Activated T-cell treated with anti-CD3 and anti-CD28 coated beads, Interleukin-2, amount 50 U/mL, for 1 hour (primary cell): ENCODE measurements around the gene TNRC6C.
"Not testable (repeated sequence)": the region's sequence is repeated elsewhere in the genome, so short reads cannot be mapped to it uniquely, and the experiment has no call there.

ENCODE experiments used
- DNase-seq: peaks from one replicate; pipeline ENCODE4 v3.0.0-alpha.2; 2020

The TNRC6C gene

DNA sequence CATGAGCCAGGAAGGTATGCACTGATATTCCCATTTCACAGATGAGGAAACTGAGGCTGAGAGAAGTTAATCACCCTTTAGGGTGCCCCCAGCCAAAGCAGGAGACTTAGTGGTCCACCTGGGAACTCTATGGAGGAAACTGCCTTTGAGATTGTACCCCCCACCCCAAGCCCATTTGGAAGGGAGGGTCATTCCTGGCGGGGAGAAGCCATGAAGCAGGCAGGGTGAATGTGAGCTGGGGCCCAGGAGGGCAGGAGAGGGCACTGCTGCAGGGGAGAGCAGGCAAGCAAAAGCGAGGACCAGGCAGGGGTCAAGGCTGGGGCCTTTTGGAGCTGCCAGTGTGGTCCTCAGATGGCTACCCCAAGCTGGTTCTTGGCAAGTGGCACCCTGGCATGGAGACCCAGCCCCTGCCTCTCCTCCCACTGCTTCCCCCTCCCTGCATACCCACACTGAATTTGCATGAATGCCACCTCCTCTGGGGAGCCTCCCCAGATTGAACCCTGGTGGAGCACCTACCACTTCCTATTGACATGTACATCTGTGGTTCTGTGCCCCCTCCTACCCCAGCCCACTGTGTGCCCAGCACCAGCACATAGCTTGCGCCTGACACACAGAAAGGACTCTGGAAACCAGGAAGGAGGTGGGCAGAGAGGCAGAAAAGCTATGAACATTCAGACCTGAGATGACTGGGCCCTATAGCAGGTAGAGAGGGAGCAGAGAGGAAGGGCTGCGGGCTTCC lies 171.0 kb downstream of the TNRC6C start:
- DNase-seq: peak; percentile 56

DNA sequence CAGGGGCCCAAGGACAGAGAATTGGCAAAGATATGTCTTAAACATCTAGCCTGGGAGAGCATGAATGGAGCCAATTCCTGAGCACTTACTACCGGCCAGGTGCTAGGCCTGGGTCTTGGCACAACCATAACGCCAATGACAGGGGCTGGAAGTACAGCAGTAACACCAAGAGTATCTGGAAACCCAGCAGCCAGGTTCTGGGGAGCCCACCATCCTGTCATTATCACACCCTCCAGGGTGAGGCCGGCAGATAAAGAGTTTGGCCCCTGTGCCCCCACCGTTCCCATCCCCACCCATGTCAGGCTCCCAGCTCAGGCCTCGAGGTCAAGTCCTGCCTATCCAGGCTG lies 171.6 kb downstream of the TNRC6C start:
- DNase-seq: no peak

DNA sequence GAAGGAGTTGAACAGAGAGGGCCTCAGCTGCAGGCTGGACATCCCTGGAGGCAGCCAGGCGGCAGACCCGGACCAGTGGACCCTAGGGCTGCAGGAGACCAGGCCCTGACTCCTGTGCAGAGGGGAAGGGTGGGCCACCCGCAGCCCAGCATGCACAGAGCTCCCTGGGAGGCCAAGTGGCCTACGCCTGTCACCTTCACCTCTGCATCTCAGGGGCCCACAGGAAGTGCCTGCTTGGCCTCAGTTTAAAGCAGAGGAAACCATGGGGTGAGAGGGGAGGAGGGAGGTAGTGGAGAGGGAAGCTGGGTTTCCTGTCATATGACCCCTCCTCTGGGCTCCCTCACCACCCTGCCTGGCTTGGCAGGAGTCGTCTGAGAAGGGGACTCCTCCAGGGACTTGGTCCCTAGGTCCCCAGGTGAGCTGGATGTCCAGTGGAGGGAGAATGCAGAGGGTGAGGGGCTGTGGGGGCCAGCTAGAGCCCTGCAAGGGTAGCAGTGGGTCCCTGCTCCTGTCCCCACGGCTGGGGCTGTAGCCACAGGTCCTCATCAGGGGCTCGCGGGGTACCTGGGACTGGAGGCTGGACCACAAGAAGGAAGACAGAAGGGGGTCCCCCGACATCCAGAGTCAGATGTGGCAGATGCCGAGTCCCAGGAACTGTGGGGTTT lies 172.1 kb downstream of the TNRC6C start, which contains the start of gene TMC8:
TMC8 (plus strand) TSS at position 335 of the 665 bp plus-strand sequence. CDS start 818 bp downstream, outside the sequence.
- DNase-seq: peak; percentile 68

DNA sequence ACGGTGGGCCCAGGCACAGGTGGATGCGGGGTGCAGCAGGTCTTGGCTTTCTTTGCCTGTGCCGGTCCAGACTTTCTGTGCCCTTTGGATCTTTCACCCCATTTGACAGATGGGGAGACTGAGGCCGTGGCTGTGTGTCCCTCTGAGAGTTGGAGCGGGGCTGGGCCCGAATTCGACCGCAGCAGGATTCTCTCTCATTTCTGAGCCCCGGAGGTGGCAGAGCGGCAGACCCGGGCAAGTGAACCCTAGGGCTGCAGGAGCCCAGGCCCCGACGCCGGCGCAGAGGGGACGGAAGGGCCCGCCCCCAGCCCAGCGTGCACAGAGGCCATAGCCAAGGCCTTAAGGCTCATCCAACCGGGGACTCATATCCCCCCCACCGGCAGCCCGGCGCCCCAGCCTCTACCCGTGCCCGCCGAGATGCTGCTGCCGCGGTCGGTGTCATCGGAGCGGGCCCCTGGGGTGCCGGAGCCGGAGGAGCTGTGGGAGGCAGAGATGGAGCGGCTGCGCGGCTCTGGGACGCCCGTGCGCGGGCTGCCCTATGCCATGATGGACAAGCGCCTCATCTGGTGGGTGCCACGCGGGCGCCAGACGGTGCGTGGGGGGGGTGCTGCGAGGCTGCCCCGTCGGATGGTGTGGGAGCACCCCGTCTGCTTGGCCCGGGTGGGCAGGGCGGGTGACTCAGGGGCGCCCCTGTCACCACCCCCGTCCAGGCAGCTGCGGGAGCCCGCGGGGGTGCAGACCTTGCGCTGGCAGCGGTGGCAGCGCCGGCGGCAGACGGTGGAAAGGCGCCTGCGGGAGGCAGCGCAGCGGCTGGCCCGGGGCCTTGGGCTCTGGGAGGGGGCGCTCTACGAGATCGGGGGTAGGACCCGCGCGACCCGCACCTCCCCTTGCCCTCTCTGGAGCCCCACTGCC lies 172.9 kb downstream of the TNRC6C start:
- peak; percentile 71 for DNase-seq

DNA sequence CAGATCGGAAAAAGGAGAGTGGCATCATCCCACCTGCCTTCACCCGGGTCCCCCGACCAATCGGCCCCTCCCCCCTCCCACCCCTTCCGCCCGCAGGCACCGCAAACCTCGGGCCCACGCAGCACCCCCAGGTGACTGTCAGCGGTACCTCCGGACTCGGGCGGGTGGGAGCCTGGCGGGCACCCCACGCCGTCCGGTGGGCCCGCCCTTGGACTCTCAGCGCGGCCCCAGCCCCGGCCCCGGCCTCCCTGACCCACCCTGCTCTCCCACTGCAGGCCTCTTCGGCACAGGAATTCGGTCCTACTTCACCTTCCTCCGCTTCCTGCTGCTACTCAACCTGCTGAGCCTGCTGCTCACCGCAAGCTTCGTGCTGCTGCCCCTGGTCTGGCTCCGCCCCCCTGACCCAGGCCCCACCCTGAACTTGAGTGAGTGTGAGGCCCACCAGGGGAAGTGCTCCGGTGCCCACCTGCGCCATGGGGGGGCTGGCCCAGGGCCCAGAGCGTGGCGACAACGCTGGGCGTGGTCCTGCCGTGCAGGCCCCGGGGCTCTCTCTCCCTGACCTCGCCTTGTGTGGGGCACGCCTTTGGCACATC lies 173.7 kb downstream of the TNRC6C start:
- no peak for DNase-seq

DNA sequence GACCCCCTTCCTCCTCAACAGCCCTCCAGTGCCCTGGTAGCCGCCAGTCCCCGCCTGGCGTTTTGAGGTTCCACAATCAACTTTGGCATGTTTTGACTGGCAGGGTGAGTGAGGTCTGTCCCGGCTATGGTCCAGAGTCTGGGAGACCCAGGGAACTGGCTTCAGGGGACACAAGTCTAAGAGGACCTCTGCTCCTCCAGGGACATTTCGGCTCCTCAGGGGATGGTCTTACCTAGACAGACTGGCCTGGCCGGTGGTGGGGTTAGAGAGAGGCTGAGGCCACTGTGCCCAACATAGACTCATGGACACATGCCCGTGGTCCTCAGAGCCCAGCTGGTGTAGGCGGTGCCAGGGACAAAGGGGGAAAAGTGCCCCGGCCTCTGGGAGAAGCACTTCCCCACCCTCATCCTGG lies 174.3 kb downstream of the TNRC6C start:
- peak; percentile 58 for DNase-seq

DNA sequence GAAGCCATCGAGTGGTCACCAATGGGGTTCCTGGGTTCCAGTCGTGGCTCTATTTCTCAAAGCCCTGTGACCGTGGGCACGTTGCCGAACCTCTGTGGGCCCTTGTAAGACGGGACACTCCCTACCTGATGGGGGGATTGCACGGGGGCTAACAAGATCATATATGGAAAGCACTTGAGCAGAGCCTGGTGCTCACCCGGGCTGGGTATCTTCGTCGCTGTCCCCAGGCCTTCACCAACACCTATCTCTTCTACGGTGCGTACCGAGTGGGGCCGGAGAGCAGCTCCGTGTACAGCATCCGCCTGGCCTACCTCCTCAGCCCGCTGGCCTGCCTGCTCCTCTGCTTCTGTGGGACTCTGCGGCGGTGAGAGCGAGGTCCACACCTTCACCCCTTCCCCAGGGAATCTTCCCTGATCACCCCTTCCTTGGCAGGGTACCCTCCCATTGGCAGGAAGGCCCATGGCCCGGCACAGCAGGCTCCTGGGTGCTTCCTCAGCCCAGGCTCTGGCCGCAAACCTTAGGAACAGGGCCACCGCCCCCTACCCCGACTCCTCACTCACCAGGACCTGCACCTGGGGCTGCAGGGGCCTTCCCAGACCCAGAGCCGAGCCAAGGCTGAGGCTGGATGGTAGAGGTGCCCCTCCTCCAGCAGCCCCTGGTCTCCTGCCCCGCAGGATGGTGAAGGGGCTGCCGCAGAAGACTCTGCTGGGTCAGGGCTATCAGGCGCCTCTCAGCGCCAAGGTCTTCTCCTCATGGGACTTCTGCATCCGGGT lies 174.9 kb downstream of the TNRC6C start:
- DNase-seq: peak; percentile 52

DNA sequence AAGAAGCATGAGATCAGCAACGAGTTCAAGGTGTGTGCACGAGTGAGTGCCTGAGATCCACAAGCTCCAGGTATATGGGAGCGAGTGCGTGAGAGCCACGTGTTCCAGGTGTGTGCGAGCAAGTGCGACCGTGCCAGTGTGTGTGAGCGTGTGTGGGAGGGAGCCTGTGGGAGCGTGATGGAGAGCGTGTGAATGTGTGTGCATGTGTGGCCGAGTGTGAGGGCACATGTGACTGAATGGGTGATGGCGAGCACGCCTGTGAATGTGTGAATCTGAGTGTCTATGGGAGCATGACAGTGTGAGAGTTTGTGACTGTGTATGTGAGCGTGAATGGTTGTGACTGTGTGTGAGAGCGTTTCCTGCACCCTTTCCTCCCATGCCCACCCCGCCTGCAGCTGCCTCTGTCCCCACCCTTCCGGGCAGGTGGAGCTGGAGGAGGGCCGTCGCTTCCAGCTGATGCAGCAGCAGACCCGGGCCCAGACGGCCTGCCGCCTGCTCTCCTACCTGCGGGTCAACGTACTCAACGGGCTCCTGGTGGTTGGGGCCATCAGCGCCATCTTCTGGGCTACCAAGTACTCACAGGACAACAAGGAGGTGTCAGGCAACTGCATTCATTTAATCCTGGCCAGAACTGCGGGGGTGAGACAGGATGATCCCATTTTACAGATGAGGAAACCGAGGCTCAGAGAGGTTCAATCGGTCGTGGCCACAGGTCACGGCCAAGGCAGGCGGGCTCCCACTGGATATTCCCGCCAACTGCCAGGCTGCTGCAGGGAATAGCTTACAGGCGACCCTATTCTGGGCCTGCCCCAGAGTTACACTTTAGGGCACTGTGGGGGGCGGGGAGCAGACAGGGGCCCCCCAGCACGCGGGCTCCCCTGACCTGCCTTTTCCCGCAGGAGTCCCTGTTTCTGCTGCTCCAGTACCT lies 175.7 kb downstream of the TNRC6C start:
- peak; percentile 81 for DNase-seq

DNA sequence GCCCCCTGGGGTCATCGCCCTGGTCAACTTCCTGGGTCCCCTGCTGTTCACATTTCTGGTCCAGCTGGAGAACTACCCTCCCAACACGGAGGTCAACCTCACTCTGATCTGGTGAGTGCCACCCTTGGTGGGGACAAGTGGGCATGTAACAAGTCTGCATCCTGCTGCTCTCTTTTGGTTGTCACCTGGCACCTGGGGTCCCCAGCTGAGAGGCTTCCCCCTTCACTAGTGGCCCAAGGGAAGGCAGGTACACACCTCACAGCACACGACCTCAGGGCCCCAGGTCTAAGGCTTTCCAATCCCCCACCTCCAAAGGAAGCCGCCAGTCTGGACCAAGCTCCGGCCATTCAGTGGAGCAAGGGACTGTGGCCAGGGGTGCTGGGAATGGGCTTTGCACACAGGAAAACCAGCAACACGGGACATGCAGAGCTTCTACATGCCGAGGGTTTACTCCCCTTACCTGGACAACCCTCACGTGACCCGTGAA lies 176.4 kb downstream of the TNRC6C start:
- DNase-seq: no peak

DNA sequence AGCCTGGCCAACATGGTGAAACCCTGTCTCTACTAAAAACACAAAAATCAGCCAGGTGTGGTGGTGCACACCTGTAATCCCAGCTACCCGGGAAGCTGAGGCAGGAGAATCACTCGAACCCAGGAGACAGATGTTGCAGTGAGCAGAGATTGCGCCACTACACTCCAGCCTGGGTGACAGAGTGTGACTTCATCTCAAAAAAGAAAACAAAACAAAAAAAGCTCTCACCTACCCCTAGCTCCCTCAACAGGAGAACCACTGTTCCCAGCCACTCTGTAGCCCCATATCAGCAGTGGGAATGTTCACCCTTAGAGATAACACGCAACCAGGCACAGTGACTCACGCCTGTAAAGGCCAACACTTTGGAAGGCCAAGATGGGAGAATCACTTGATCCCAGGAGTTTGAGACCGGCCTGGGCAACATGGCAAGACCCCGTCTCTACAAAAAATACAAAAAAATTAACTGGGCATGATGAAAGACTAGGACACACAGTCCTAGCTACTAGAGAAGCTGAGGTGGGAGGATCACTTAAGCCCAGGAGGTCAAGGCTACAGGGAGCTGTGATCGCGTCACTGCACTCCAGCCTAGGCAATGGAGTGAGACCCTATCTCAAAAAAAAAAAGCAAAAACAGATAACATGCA lies 177.5 kb downstream of the TNRC6C start:
- no peak for DNase-seq

DNA sequence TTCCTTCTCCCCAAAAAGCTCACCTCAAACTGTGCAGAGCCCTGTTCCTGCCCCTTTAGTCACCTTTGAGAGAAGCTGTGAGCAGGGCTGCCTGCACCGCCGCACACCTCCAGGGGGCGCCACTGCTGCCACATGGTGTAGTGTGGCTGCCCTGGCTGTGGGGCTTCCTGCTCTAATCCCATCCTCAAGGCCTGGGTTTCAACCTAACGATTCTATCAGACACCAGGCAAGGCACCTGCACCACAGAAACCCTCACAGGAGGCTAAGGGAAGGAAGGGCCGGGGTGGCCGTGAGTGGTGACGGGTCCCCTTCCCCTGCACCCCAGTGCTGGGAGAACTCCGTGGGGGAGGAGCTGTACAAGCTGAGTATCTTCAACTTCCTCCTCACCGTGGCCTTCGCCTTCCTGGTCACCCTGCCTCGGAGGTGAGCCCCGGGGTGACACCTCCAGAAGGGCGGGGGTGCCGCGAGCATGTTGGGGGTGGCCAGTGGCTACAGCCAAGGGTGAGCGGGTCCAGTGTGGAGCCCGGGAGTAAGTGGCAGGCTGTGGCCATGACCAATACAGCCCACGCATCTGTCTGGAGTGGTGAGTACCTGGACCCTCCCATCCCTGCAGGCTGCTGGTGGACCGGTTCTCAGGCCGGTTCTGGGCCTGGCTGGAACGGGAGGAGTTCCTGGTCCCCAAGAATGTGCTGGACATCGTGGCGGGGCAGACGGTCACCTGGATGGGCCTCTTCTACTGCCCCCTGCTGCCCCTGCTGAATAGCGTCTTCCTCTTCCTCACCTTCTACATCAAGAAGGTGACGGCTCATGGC lies 179.1 kb downstream of the TNRC6C start:
- peak; percentile 62 for DNase-seq

DNA sequence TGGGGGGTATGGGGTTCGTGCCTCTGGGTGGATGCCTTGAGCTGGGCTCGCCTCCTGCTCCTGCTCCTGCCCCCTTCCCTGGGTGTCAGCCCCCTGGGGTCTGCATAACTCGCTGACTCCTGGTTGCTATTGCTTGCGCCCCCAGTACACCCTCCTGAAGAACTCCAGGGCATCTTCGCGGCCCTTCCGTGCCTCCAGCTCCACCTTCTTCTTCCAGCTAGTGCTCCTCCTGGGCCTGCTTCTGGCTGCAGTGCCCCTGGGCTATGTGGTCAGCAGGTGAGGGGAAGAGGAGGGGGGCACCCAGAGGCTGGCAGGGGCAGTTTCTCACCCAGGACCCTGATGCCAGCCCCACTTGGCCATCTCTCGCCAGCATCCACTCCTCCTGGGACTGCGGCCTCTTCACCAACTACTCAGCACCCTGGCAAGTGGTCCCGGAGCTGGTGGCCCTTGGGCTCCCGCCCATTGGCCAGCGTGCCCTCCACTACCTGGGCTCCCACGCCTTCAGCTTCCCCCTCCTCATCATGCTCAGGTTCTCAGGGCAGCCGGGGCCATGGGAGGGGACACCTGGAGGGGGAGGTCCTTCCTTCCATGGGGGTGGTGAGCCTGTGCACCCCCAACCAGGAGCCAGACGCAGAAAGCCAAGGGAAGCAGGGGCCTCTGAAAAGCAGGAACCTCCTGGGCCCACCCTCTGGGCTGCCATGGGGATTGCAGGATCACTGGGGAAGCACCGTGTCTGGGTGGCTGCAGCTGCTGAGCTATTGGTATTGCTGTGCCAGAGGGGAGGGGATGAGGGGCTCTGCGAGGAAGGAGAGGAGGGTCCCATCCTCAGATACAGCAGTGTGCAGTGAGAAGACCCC lies 179.9 kb downstream of the TNRC6C start:
- DNase-seq: no peak

DNA sequence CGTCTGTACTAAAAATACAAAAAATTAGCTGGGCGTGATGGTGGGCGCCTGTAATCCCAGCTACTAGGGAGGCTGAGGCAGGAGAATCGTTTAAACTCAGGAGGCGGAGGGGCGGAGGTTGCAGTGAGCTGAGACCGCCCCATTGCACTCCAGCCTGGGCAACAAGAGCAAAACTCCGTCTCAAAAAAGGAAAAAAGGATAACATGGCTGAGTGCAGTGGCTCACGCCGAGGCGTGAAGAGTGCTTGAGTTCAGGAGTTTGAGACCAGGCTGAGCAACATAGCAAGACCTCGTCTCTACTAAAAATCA lies 181.3 kb downstream of the TNRC6C start:
- DNase-seq: not testable (repeated sequence)

DNA sequence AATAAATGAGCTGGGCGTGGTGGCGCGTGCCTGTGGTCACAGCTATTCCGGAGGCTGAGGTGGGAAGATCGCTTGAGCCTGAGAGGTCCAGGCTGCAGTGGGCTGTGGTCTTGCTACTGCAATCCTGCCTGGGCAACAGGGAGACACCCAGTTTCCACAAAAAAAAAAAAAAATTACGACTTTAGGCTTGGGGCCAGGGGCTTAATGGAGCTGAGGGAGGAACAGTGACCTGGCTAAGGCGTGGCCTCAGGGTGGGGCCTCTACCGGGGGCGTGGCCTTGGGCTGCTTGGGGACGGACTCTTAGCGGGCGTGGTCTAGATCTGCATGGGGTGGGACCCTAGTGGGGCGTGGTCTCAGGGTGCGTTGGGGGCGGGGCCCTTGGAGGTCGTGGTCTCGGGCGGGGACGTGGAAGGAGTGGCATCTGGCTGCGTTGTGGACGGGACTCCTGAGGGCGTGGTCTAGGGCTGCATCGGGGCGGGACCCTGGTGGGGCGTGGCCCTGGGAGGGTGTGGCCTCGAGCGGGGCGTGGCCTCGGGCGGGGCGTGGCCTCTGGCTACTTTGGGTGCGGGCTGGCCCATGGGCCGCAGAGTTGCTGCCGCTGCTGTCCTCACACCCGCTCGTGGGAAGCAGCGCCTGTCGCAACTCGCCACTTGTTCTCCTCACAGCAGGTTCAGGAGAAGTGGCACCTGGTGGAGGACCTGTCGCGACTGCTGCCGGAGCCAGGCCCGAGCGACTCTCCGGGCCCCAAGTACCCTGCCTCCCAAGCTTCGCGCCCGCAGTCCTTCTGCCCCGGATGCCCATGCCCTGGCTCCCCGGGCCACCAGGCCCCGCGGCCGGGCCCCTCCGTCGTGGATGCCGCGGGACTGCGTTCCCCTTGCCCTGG lies 181.9 kb downstream of the TNRC6C start:
- peak; percentile 94 for DNase-seq

DNA sequence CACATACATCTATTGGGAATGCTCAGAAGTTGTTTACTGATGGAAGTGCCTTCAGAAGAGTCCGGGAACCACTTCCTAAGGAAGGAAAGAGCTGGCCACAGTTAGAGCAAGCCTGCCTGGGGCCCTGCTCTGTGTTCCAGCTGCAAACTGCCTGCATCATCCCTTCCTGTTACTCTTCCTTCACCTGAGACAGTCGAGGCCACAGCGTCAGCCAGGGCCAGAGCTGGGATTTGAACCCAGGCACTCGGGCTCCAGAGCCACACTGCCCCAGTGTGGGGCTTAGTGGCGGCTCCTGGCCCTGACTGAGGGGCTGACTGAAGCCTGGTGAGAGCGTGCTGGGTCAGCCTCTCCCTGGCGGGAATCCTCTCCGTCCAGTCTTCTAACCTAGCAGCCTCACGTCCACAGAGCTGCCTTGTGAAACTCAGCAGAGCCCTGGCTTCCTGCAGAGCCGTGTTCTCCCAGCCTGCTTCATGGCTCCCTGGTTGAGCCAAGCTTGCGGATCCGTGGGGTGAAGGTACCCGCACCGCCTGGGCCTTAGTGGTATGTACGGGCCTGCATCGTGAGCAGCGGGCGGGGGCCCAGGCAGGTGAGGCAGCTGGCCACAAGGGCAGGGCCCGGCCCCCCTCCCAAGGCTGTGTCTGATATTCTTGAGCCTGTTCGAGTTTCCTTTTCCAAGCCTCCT lies 183.1 kb downstream of the TNRC6C start:
- no peak for DNase-seq

DNA sequence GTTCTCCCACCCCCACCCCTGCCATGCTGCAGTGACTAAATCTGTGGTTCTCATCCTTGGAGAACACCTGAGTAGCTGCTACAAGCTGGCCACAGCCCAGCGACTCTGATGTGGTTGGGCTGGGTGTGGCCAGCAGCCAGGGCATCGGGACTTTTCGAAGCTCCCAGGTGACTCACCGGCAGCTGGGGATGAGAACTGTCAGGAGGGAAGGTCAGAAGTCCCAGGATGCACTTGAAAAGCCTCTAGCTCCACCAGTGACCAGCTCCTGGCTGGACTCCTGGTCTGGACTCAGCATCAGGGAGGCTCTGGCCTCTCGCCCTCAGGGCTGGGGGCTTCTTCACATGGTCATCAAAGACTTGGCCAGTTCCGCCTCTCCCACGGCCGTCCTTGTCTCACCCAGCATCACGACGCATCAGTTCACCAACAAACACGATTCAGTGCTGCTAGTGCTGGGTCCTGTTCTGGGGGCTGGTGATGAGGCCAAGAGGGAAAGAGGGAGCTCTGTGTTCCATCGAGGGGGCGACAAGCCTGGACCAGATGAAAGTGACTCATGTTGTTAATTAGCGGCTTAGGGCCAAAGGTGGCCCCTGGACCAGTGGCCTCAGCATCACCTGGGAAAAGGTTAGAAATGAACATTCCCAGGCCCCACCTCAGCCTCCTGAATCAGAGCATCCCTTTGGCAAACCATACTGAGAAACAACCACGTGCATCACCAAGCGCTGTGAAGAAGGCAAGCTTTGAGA lies 183.8 kb downstream of the TNRC6C start:
- DNase-seq: no peak
